Duodenal mucosa (tissue), 2 donors: Measurements from ENCODE around the gene SLC27A3.

Source experiments
- H3K27ac ChIP-seq: one replicate; pipeline ENCODE4 v1.7.0; 2013; ENCODE audit warnings: low read depth, low read length
- H3K27me3 ChIP-seq, 2 donors: one replicate each; pipeline ENCODE4 v1.7.0; 2013; ENCODE audit warnings: low read length in 2 of 2, control low read depth in 1 of 2; ENCODE audit not compliant: insufficient read depth in 2 of 2, control insufficient read depth in 1 of 2
- H3K36me3 ChIP-seq, 2 donors: one replicate each; pipeline ENCODE4 v1.7.0; 2013; ENCODE audit warnings: low read length in 2 of 2, control low read depth in 1 of 2; ENCODE audit not compliant: insufficient read depth in 2 of 2, control insufficient read depth in 1 of 2
- H3K4me1 ChIP-seq, 2 donors: one replicate each; pipeline ENCODE4 v1.7.0; 2013; ENCODE audit warnings: low read length in 2 of 2, control low read depth in 1 of 2; ENCODE audit not compliant: insufficient read depth in 2 of 2, control insufficient read depth in 1 of 2
- H3K4me3 ChIP-seq, 2 donors: one replicate each; pipeline ENCODE4 v1.7.0; 2013; ENCODE audit warnings: low read length in 2 of 2, low read depth in 1 of 2
- H3K9ac ChIP-seq, 2 donors: one replicate each; pipeline ENCODE4 v1.7.0; 2013; ENCODE audit warnings: low read length in 2 of 2, low read depth in 1 of 2
- H3K9me3 ChIP-seq, 2 donors: one replicate each; pipeline ENCODE4 v1.7.0; 2013; ENCODE audit warnings: low read length in 2 of 2, control low read depth in 1 of 2; ENCODE audit not compliant: control insufficient read depth in 1 of 2

Gene SLC27A3

GRCh38 chr1:153742411-153743142 lies 32.6 kb upstream of the SLC27A3 start:
- Histone ChIP-seq H3K36me3 (peaks cover 26 to 64% of the 10 kb centered on the region in 2 donors), H3K4me1 (peaks cover 0 to 4% of the 10 kb centered on the region in 2 donors), H3K9ac (no peak overlapping the region), H3K27me3 (no peaks in the 10 kb centered on the region), H3K9me3 (no peaks in the 10 kb centered on the region), H3K27ac (no peak overlapping the region), H3K4me3 (no peak overlapping the region)

- Histone ChIP-seq H3K9ac (no peak overlapping the region), H3K9me3 (no peaks in the 10 kb centered on the region), H3K27ac (no peak overlapping the region), H3K36me3 (peaks cover 34 to 77% of the 10 kb centered on the region in 2 donors), H3K4me3 (no peak overlapping the region), H3K27me3 (no peaks in the 10 kb centered on the region), H3K4me1 (peaks cover 0 to 4% of the 10 kb centered on the region in 2 donors)
Observed at GRCh38 chr1:153745417-153745816, 29.8 kb upstream of the SLC27A3 start.

GRCh38 chr1:153746174-153746573 lies 29.0 kb upstream of the SLC27A3 start:
- Histone ChIP-seq H3K27ac (no peak overlapping the region), H3K9ac (no peak overlapping the region), H3K9me3 (no peaks in the 10 kb centered on the region), H3K36me3 (peaks cover 35 to 77% of the 10 kb centered on the region in 2 donors), H3K4me3 (no peak overlapping the region), H3K4me1 (peaks cover 0 to 4% of the 10 kb centered on the region in 2 donors), H3K27me3 (no peaks in the 10 kb centered on the region)

- no peak overlapping the region for H3K4me3 ChIP-seq
- peaks cover 42 to 76% of the 10 kb centered on the region in 2 donors for H3K36me3 ChIP-seq
- H3K27me3 ChIP-seq = no peaks in the 10 kb centered on the region
- no peaks in the 10 kb centered on the region for H3K4me1 ChIP-seq
- no peak overlapping the region for H3K9ac ChIP-seq
- H3K9me3 ChIP-seq = no peaks in the 10 kb centered on the region
- H3K27ac ChIP-seq = no peak overlapping the region
Observed at GRCh38 chr1:153748903-153749302, 26.3 kb upstream of the SLC27A3 start.

GRCh38 chr1:153749408-153750005 lies 25.7 kb upstream of the SLC27A3 start:
- H3K9ac ChIP-seq = no peak overlapping the region
- no peaks in the 10 kb centered on the region for H3K9me3 ChIP-seq
- H3K4me1 ChIP-seq = no peaks in the 10 kb centered on the region
- H3K27me3 ChIP-seq = no peaks in the 10 kb centered on the region
- no peak overlapping the region for H3K27ac ChIP-seq
- no peak overlapping the region for H3K4me3 ChIP-seq
- peaks cover 45 to 76% of the 10 kb centered on the region in 2 donors for H3K36me3 ChIP-seq

GRCh38 chr1:153750026-153750995 lies 24.9 kb upstream of the SLC27A3 start:
- H3K9ac ChIP-seq = no peak overlapping the region
- no peaks in the 10 kb centered on the region for H3K9me3 ChIP-seq
- H3K36me3 ChIP-seq = peaks cover 45 to 78% of the 10 kb centered on the region in 2 donors
- no peaks in the 10 kb centered on the region for H3K4me1 ChIP-seq
- no peak overlapping the region for H3K4me3 ChIP-seq
- H3K27ac ChIP-seq = no peak overlapping the region
- H3K27me3 ChIP-seq = no peaks in the 10 kb centered on the region

- Histone ChIP-seq H3K4me1 (no peaks in the 10 kb centered on the region), H3K9me3 (no peaks in the 10 kb centered on the region), H3K36me3 (peaks cover 41 to 75% of the 10 kb centered on the region in 2 donors), H3K27me3 (no peaks in the 10 kb centered on the region), H3K27ac (no peak overlapping the region), H3K4me3 (no peak overlapping the region), H3K9ac (no peak overlapping the region)
Observed at GRCh38 chr1:153752072-153752471, 23.1 kb upstream of the SLC27A3 start.

- Histone ChIP-seq H3K9me3 (no peaks in the 10 kb centered on the region), H3K4me1 (no peaks in the 10 kb centered on the region), H3K36me3 (peaks cover 39 to 75% of the 10 kb centered on the region in 2 donors), H3K4me3 (no peak overlapping the region), H3K9ac (no peak overlapping the region), H3K27me3 (no peaks in the 10 kb centered on the region), H3K27ac (no peak overlapping the region)
Observed at GRCh38 chr1:153752571-153753195, 22.5 kb upstream of the SLC27A3 start.

GRCh38 chr1:153754266-153754665 lies 20.9 kb upstream of the SLC27A3 start:
- Histone ChIP-seq H3K4me3 (no peak overlapping the region), H3K9ac (no peak overlapping the region), H3K27me3 (no peaks in the 10 kb centered on the region), H3K4me1 (no peaks in the 10 kb centered on the region), H3K36me3 (peaks cover 31 to 80% of the 10 kb centered on the region in 2 donors), H3K9me3 (no peaks in the 10 kb centered on the region), H3K27ac (no peak overlapping the region)
